Measurements from ENCODE around the gene CST9L. TPM values are rescaled to one million over a fixed set of nuclear protein-coding genes. Genes with fewer than 3 reads are reported as not detected.

CST9L gene
- polyA plus RNA-seq, 1 donor (not counting 4 experiments of a cell fraction or from before 2014, with no cell fraction given): not detected

DNA sequence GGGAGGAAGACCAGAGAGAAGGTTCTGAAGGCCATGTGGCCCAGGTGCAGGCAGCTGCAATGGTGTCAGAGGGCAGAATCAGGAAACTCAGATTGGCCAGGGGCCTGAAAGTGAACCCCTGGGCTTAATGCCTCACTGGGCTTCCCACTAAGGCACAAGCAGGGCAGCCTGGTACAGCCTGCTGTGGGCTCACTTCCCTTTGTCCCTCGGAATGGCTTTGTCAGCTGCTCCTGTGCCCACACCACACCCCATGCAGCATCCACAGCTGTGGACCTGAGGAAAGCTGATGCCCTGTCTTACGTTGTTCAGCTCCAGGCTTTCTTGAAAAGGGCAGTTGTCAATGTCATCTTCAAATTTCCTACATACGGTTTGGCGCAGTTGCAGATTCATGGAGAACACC, 35.0 kb upstream of the CST9L start:
- dilution Hi-C loops (cut with MboI; ENCODE audit: extremely low pct_ligation_motif_present, low sequenced_read_pairs): loop anchor here (25.0 kb wide), 1 partner anchor 191 kb away; the partner anchor contains the start of gene NAPB
- FAIRE-seq: no peak
- no peak for TF ChIP-seq EZH2 (IDR thresholded peaks at IDR 0.05; ENCODE audit: low read length)

DNA sequence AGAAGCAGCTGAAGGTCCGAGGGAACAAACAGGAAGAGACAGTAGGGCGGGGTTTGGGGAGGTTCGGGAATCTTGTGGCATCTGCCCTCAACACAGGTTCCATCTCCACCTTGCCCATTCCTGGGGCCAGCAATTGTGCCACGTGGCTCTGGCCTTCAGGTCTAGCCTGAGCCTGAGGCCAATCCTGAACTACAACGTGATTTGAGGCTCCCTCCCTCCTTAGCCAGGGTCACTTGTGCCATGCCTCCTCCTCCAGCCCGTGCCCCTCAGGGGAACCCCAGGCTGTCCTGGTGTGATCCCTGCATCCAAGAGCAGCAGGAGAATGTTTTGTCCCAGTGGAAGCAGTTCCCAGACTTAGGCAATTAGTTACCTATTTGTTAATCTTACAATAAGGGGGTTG, 34.4 kb upstream of the CST9L start:
- Histone ChIP-seq H3K79me2 (ENCODE audit: control insufficient read depth, insufficient read depth, low read length) (no peaks in the 10 kb centered on the region), H3K9me1 (ENCODE audit: control insufficient read depth, extremely low read depth, insufficient read depth, low read length) (no peaks in the 10 kb centered on the region), H4K20me1 (ENCODE audit: control insufficient read depth, extremely low read depth, insufficient read depth, low read length) (no peaks in the 10 kb centered on the region), H3K27ac (ENCODE audit: control insufficient read depth, insufficient read depth, low read length) (no peak overlapping the region), H3K4me2 (ENCODE audit: control insufficient read depth, extremely low read depth, insufficient read depth, low read depth, low read length) (no peak overlapping the region), H3K27me3 (ENCODE audit: control insufficient read depth, extremely low read depth, insufficient read depth, low read length) (no peaks in the 10 kb centered on the region), H3K36me3 (ENCODE audit: control insufficient read depth in 2 of 2, extremely low read depth in 1 of 2, insufficient read depth in 2 of 2, low read length in 2 of 2) (no peaks in the 10 kb centered on the region), H3K4me1 (ENCODE audit: control insufficient read depth, extremely low read depth, insufficient read depth, low read length) (no peaks in the 10 kb centered on the region), H3K4me3 (ENCODE audit: control insufficient read depth in 2 of 3, extremely low read depth in 1 of 3, insufficient read depth in 2 of 3, low read depth in 1 of 3, low read length in 3 of 3) (no peak overlapping the region), H3K9me3 (ENCODE audit: control insufficient read depth, low read depth, low read length) (no peaks in the 10 kb centered on the region), H3K9ac (ENCODE audit: control insufficient read depth, extremely low read depth, insufficient read depth, low read length) (no peak overlapping the region), H2AFZ (ENCODE audit: control insufficient read depth, low read length) (no peak overlapping the region)
- FAIRE-seq: no peak
- dilution Hi-C loops (cut with MboI; ENCODE audit: extremely low pct_ligation_motif_present, low sequenced_read_pairs): loop anchor here (25.0 kb wide), 1 partner anchor 190 kb away; the partner anchor contains the start of gene NAPB
- DNase-seq (ENCODE audit: low read depth, low spot score): no peak
- TF ChIP-seq, protein P1, sequence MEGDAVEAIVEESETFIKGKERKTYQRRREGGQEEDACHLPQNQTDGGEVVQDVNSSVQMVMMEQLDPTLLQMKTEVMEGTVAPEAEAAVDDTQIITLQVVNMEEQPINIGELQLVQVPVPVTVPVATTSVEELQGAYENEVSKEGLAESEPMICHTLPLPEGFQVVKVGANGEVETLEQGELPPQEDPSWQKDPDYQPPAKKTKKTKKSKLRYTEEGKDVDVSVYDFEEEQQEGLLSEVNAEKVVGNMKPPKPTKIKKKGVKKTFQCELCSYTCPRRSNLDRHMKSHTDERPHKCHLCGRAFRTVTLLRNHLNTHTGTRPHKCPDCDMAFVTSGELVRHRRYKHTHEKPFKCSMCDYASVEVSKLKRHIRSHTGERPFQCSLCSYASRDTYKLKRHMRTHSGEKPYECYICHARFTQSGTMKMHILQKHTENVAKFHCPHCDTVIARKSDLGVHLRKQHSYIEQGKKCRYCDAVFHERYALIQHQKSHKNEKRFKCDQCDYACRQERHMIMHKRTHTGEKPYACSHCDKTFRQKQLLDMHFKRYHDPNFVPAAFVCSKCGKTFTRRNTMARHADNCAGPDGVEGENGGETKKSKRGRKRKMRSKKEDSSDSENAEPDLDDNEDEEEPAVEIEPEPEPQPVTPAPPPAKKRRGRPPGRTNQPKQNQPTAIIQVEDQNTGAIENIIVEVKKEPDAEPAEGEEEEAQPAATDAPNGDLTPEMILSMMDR (optimal IDR thresholded peaks at IDR 0.05 in 1 of 3, IDR thresholded peaks at IDR 0.05 in 1 of 3, conservative IDR thresholded peaks at IDR 0.05 in 1 of 3; ENCODE audit: extremely low read depth in 1 of 3, insufficient read depth in 2 of 3, low read length in 3 of 3): no peak
- TF ChIP-seq EZH2 (IDR thresholded peaks at IDR 0.05; ENCODE audit: low read length): no peak

More for the DNA sequence above, 35.0 kb upstream of the CST9L start:
- no peak for DNase-seq (ENCODE audit: low read depth, low spot score)
- Histone ChIP-seq H3K9me3 (ENCODE audit: control insufficient read depth, low read depth, low read length) (no peaks in the 10 kb centered on the region), H2AFZ (ENCODE audit: control insufficient read depth, low read length) (no peak overlapping the region), H3K27ac (ENCODE audit: control insufficient read depth, insufficient read depth, low read length) (no peak overlapping the region), H3K36me3 (ENCODE audit: control insufficient read depth in 2 of 2, extremely low read depth in 1 of 2, insufficient read depth in 2 of 2, low read length in 2 of 2) (no peaks in the 10 kb centered on the region), H4K20me1 (ENCODE audit: control insufficient read depth, extremely low read depth, insufficient read depth, low read length) (no peaks in the 10 kb centered on the region), H3K4me2 (ENCODE audit: control insufficient read depth, extremely low read depth, insufficient read depth, low read depth, low read length) (no peak overlapping the region), H3K4me1 (ENCODE audit: control insufficient read depth, extremely low read depth, insufficient read depth, low read length) (no peaks in the 10 kb centered on the region), H3K9me1 (ENCODE audit: control insufficient read depth, extremely low read depth, insufficient read depth, low read length) (no peaks in the 10 kb centered on the region), H3K79me2 (ENCODE audit: control insufficient read depth, insufficient read depth, low read length) (no peaks in the 10 kb centered on the region), H3K4me3 (ENCODE audit: control insufficient read depth in 2 of 3, extremely low read depth in 1 of 3, insufficient read depth in 2 of 3, low read depth in 1 of 3, low read length in 3 of 3) (no peak overlapping the region), H3K9ac (ENCODE audit: control insufficient read depth, extremely low read depth, insufficient read depth, low read length) (no peak overlapping the region), H3K27me3 (ENCODE audit: control insufficient read depth, extremely low read depth, insufficient read depth, low read length) (no peaks in the 10 kb centered on the region)

DNA sequence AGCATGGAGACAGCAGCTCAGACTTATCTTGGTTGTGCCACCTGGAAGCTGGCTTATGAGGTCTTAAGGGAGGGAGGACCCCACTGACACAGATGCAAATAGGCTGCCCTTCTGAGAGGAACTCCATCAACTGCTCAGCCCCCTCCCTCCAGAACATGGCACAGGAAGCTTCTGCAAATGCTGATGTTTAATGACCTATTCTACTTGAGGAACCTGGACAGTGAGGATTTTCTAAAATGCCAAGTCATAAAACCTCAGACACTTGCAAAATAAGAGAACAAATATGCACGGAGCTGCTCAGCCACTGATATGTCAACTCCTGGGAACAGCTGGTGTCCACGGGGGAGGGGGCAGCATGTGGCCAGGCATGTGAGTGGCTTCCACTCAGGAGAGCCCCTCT, 34.0 kb upstream of the CST9L start:
- no peaks in the 10 kb centered on the region for H3K79me2 ChIP-seq (ENCODE audit: control insufficient read depth, insufficient read depth, low read length)
- TF ChIP-seq, protein P1 (optimal IDR thresholded peaks at IDR 0.05 in 1 of 3, IDR thresholded peaks at IDR 0.05 in 1 of 3, conservative IDR thresholded peaks at IDR 0.05 in 1 of 3; ENCODE audit: extremely low read depth in 1 of 3, insufficient read depth in 2 of 3, low read length in 3 of 3): no peak
- no peak for TF ChIP-seq EZH2 (IDR thresholded peaks at IDR 0.05; ENCODE audit: low read length)
- no peaks in the 10 kb centered on the region for H4K20me1 ChIP-seq (ENCODE audit: control insufficient read depth, extremely low read depth, insufficient read depth, low read length)
- dilution Hi-C loops (cut with MboI; ENCODE audit: extremely low pct_ligation_motif_present, low sequenced_read_pairs): loop anchor here (25.0 kb wide), 1 partner anchor 190 kb away; the partner anchor contains the start of gene NAPB
- no peak for DNase-seq (ENCODE audit: low read depth, low spot score)
- no peaks in the 10 kb centered on the region for H3K36me3 ChIP-seq (ENCODE audit: control insufficient read depth in 2 of 2, extremely low read depth in 1 of 2, insufficient read depth in 2 of 2, low read length in 2 of 2)
- FAIRE-seq: no peak
- H3K4me2 ChIP-seq (ENCODE audit: control insufficient read depth, extremely low read depth, insufficient read depth, low read depth, low read length): no peak overlapping the region
- H3K27ac ChIP-seq (ENCODE audit: control insufficient read depth, insufficient read depth, low read length): no peak overlapping the region
- no peaks in the 10 kb centered on the region for H3K4me1 ChIP-seq (ENCODE audit: control insufficient read depth, extremely low read depth, insufficient read depth, low read length)
- no peaks in the 10 kb centered on the region for H3K27me3 ChIP-seq (ENCODE audit: control insufficient read depth, extremely low read depth, insufficient read depth, low read length)
- H3K9me1 ChIP-seq (ENCODE audit: control insufficient read depth, extremely low read depth, insufficient read depth, low read length): no peaks in the 10 kb centered on the region
- H3K4me3 ChIP-seq (ENCODE audit: control insufficient read depth in 2 of 3, extremely low read depth in 1 of 3, insufficient read depth in 2 of 3, low read depth in 1 of 3, low read length in 3 of 3): no peak overlapping the region
- no peak overlapping the region for H2AFZ ChIP-seq (ENCODE audit: control insufficient read depth, low read length)
- no peaks in the 10 kb centered on the region for H3K9me3 ChIP-seq (ENCODE audit: control insufficient read depth, low read depth, low read length)
- no peak overlapping the region for H3K9ac ChIP-seq (ENCODE audit: control insufficient read depth, extremely low read depth, insufficient read depth, low read length)

All from keratinocyte (primary cell).